Measurements from ENCODE around the gene CDCA4.

CDCA4 gene

GRCh38 chr14:105021656-105022275 lies 883 bp upstream of the CDCA4 start:
- H3K36me3 ChIP-seq = peaks cover 36% of the 10 kb centered on the region
- no peaks in the 10 kb centered on the region for H3K27me3 ChIP-seq (ENCODE audit: insufficient read depth, low read depth, severe bottlenecking)
- DNase-seq = peak; percentile 85
- TF ChIP-seq, protein P1, sequence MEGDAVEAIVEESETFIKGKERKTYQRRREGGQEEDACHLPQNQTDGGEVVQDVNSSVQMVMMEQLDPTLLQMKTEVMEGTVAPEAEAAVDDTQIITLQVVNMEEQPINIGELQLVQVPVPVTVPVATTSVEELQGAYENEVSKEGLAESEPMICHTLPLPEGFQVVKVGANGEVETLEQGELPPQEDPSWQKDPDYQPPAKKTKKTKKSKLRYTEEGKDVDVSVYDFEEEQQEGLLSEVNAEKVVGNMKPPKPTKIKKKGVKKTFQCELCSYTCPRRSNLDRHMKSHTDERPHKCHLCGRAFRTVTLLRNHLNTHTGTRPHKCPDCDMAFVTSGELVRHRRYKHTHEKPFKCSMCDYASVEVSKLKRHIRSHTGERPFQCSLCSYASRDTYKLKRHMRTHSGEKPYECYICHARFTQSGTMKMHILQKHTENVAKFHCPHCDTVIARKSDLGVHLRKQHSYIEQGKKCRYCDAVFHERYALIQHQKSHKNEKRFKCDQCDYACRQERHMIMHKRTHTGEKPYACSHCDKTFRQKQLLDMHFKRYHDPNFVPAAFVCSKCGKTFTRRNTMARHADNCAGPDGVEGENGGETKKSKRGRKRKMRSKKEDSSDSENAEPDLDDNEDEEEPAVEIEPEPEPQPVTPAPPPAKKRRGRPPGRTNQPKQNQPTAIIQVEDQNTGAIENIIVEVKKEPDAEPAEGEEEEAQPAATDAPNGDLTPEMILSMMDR (IDR thresholded peaks at IDR 0.05; ENCODE audit: low read depth, low read length) = peak; percentile 53
- no peaks in the 10 kb centered on the region for H3K9me3 ChIP-seq (ENCODE audit: severe bottlenecking)
- H3K4me3 ChIP-seq (ENCODE audit: low read depth, low read length) = peak overlapping the region; percentile 66
- peak overlapping the region; percentile 93 for H3K27ac ChIP-seq

GRCh38 chr14:105019861-105020814 lies 745 bp downstream of the CDCA4 start:
- TF ChIP-seq, protein P1 (IDR thresholded peaks at IDR 0.05; ENCODE audit: low read depth, low read length) = no peak
- no peak for DNase-seq
- Histone ChIP-seq H3K9me3 (ENCODE audit: severe bottlenecking) (no peaks in the 10 kb centered on the region), H3K4me3 (ENCODE audit: low read depth, low read length) (peak overlapping the region; percentile 83), H3K27me3 (ENCODE audit: insufficient read depth, low read depth, severe bottlenecking) (no peaks in the 10 kb centered on the region), H3K36me3 (peaks cover 51% of the 10 kb centered on the region), H3K27ac (peak overlapping the region; percentile 100)

DNA sequence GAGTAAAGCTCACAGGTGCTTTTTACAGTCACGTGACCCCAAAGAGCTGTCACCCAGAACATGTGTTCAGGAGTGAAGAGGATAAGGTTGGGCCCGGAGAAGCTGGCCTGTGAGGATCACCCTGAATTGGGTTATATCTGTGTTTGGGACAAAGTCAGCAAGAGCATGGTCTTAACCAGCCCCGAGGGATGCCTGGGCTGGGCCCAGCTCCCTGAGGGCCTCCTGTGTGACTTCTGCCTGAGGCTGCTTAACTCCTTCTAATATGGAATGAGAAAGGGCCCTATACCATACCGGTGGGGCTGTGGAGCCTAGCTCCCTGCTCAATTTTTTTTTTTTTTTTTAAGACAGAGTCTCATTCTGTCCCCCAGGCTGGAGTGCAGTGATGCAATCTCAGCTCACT lies 2.5 kb downstream of the CDCA4 start:
- Histone ChIP-seq H3K27ac (no peak overlapping the region), H3K36me3 (peaks cover 55% of the 10 kb centered on the region), H3K9me3 (ENCODE audit: severe bottlenecking) (no peaks in the 10 kb centered on the region), H3K4me3 (ENCODE audit: low read depth, low read length) (no peak overlapping the region), H3K27me3 (ENCODE audit: insufficient read depth, low read depth, severe bottlenecking) (no peaks in the 10 kb centered on the region)
- DNase-seq = no peak
- TF ChIP-seq, protein P1 (IDR thresholded peaks at IDR 0.05; ENCODE audit: low read depth, low read length) = no peak

DNA sequence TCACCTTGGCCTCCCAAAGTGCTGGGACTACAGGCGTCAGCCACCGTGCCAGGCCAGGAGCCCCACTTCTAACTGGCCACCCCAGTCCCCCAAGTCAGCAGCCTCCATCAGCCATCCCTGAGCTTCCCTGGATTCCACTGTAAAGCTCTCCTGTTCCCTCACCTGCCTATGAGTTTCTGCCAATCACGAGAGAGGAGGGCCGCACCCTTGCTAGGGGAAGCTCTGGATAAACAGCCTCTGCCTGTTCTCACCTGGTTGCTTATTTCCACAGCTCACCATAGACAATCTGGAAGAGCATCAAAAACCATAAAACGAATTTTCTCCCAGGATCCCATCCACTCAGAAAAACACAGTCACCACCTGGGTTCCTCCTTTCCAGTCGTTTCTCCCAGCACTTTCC lies 5.0 kb downstream of the CDCA4 start:
- Histone ChIP-seq H3K27me3 (ENCODE audit: insufficient read depth, low read depth, severe bottlenecking) (no peaks in the 10 kb centered on the region), H3K36me3 (peaks cover 74% of the 10 kb centered on the region), H3K27ac (no peak overlapping the region), H3K4me3 (ENCODE audit: low read depth, low read length) (no peak overlapping the region), H3K9me3 (ENCODE audit: severe bottlenecking) (no peaks in the 10 kb centered on the region)
- DNase-seq = no peak
- TF ChIP-seq, protein P1 (IDR thresholded peaks at IDR 0.05; ENCODE audit: low read depth, low read length) = no peak

GRCh38 chr14:105015242-105015641 lies 5.6 kb downstream of the CDCA4 start:
- H3K36me3 ChIP-seq = peaks cover 74% of the 10 kb centered on the region
- TF ChIP-seq, protein P1 (IDR thresholded peaks at IDR 0.05; ENCODE audit: low read depth, low read length) = no peak
- no peak for DNase-seq
- H3K27me3 ChIP-seq (ENCODE audit: insufficient read depth, low read depth, severe bottlenecking) = no peaks in the 10 kb centered on the region
- no peak overlapping the region for H3K4me3 ChIP-seq (ENCODE audit: low read depth, low read length)
- no peak overlapping the region for H3K27ac ChIP-seq
- no peaks in the 10 kb centered on the region for H3K9me3 ChIP-seq (ENCODE audit: severe bottlenecking)

All from WERI-Rb-1 (cell line).